Regular cardiac myocyte (primary cell): ENCODE measurements around the gene PSME3. TPM values are rescaled to one million over a fixed set of nuclear protein-coding genes. Genes with fewer than 3 reads are reported as not detected.

Experiments
- total RNA-seq: library from RNA; depleted of rRNA; stranded (reverse); fragments of >200 nt; gene quantifications from 2 replicates; pipeline ENCODE4 v1.2.3, GENCODE V29; 2014

PSME3 gene, protein sequence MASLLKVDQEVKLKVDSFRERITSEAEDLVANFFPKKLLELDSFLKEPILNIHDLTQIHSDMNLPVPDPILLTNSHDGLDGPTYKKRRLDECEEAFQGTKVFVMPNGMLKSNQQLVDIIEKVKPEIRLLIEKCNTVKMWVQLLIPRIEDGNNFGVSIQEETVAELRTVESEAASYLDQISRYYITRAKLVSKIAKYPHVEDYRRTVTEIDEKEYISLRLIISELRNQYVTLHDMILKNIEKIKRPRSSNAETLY
- 51.3 and 131 TPM in 2 replicates for total RNA-seq

DNA sequence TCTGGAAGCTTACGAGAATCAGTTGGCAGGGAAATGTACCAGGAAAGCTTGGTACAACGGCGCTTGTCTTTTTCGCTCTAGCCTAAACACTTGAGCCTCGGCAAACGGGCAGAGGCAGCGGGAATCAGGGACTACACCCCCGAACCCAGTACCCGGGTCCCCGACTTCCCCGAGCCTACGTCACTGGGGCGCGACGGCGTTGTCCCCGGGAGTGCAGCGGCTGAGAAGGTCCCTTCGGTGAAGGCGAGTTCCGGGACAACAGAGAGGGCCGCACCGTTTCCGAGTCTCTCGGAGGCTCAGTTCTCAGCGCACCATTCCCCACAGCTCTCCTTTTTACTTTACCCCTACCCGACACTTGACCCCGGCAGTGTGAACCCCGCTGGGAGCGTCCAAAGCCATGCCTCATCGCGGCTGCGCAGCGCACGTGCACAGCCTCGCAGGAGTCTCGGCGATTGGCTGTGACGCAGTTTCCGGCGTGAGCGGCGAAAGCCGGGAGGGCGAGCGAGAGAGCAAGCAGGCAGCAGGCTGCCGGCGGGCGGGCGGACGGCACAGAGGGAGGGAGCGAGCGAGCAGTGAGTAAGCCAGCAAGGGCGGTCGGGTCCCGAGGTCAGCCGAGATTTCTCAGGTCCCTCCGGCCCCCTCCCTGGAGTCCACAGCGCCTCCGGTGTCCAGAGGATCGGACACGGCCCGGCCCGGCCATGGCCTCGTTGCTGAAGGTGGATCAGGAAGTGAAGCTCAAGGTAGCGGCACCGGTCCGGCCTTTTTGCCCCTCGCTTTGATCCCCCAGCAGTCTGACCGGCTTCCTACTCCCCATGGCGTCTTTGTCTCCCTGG, at the start of gene PSME3:
TSS of gene PSME3 (plus strand) at position 464 of the 833 bp plus-strand sequence. CDS start at position 699, 235 bp downstream.

DNA sequence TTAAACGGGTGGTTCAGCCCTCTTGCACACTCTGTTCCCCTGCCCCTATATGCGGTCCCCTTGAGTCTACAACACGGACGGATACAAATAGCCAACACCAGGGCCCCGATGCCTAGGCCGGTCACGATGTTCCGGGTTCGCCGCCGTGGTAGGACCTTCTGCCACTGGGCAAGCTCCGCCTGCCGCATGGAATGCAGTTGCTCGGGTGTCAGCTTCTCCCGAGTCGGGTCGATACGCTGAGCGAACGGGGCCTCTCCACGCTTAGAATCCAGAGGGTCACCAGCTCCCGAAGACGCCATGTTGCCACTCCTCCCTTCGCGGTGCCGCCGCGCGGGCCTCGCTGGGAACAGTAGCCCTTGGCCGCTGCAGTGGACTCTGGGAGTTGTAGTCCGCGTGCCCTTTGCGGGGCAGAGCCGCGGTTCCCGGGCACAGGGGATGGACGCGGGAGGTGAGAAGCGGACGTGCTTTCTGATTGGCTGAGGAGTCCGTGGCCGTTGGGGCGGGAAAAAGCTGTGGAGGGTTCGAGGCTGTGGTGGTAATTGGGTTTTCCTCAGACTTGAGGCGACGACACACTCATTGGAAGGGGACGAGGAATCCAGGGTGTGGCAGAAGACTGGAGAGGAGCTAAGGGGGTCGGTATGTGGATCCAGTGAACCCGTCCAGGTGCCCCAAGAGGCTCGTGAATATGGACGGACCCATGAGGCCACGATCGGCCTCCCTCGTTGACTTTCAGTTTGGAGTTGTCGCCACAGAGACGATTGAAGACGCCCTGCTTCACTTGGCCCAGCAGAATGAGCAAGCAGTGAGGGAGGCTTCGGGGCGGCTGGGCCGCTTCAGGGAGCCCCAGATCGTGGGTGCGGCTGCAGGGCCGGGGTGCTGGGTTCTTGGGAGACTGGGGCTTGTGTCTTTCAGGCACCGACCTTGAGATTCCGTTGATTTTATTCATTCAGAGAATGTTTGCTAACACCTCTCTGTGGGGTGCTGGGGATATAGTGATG, 34.5 kb upstream of the PSME3 start, which contains the start of the genes CNTD1 and COA3:
TSS of gene CNTD1 (plus strand) at position 479 of the 998 bp plus-strand sequence. CDS start at position 686, 207 bp downstream.
TSS of gene COA3 (minus strand) at position 322 of the 998 bp plus-strand sequence. CDS start at position 299, 23 bp downstream.

DNA sequence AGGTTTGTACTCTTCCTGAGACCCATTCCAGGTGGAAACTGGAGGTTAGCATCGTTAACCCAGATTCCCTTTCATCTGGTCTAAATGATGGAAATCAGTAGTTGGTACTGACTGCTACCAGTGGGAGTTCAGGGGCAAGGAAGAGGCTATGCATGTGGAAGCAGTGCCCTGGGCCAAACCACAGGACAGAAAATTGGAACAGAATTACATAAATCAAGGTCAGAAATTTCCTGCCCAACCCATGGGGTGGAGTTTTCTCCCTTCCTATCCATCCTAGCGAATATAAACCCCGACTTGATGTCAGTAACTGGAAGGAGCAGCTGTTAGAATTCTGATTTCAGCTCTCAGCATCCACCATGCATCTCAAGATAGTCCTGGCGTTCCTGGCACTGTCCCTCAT, 11.1 kb downstream of the PSME3 start, which contains the start of gene AOC2:
TSS of gene AOC2 (plus strand) at position 310 of the 400 bp plus-strand sequence. CDS start at position 357, 47 bp downstream.

DNA sequence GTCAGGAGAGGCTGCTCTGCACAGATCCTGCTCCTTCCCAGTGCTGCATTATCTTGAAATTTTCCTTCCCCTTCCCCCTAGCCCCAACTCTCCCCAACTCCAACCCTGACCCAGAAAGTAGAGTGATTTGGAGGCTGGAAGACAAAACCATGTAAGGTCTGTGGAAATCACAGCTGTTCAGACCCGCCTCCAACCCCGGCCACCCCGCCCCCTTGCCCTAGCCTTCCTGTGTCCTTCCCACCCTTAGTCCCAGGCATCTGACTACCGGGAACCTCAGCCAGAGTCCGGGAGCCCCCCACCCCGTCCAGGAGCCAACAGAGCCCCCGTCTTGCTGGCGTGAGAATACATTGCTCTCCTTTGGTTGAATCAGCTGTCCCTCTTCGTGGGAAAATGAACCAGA, 17.8 kb downstream of the PSME3 start, which contains the start of gene AOC3:
TSS of gene AOC3 (plus strand) at position 246 of the 400 bp plus-strand sequence. CDS start at position 391, 145 bp downstream.

Other genes starting within 250 kb of the PSME3 start
- gene RETREG3, start 224.0 kb upstream of the PSME3 start, total RNA-seq, result 73.0 and 74.8 TPM in 2 replicates
- 20.3 and 42.2 TPM in 2 replicates for gene TUBG1, start 223.7 kb upstream of the PSME3 start, total RNA-seq
- gene TUBG2, start 174.1 kb upstream of the PSME3 start, total RNA-seq, result 4.8 and 11.6 TPM in 2 replicates
- 10.7 and 11.6 TPM in 2 replicates for gene PLEKHH3, start 156.4 kb upstream of the PSME3 start, total RNA-seq
- gene CCR10, start 151.6 kb upstream of the PSME3 start, total RNA-seq, result 3.6 and 6.8 TPM in 2 replicates
- gene CNTNAP1, start 150.9 kb upstream of the PSME3 start, total RNA-seq, result 15.0 and 20.6 TPM in 2 replicates
- gene EZH1, start 88.4 kb upstream of the PSME3 start, total RNA-seq, result 7.7 and 20.0 TPM in 2 replicates
- under 0.01 and 0.58 TPM in 2 replicates for gene RAMP2, start 72.2 kb upstream of the PSME3 start, total RNA-seq
- 65.7 and 92.6 TPM in 2 replicates for gene VPS25, start 59.9 kb upstream of the PSME3 start, total RNA-seq
- gene WNK4, start 52.8 kb upstream of the PSME3 start, total RNA-seq, result 3.5 and 4.5 TPM in 2 replicates
- 48.8 and 70.4 TPM in 2 replicates for gene COA3, start 34.7 kb upstream of the PSME3 start, total RNA-seq
- gene CNTD1, start 34.5 kb upstream of the PSME3 start, total RNA-seq, result under 0.01 and 0.19 TPM in 2 replicates
- gene BECN1, start 9.1 kb upstream of the PSME3 start, total RNA-seq, result 123 and 167 TPM in 2 replicates
- gene AOC2, start 11.2 kb downstream of the PSME3 start, total RNA-seq, result 0.28 and 0.38 TPM in 2 replicates
- under 0.01 and 2.0 TPM in 2 replicates for gene AOC3, start 17.8 kb downstream of the PSME3 start, total RNA-seq
- not detected in 2 replicates for gene G6PC1, start 67.4 kb downstream of the PSME3 start, total RNA-seq
- 21.4 and 42.8 TPM in 2 replicates for gene AARSD1, start 131.1 kb downstream of the PSME3 start, total RNA-seq
- 0.28 and 0.58 TPM in 2 replicates for gene PTGES3L, start 146.7 kb downstream of the PSME3 start, total RNA-seq
- 13.2 and 14.6 TPM in 2 replicates for gene RUNDC1, start 147.2 kb downstream of the PSME3 start, total RNA-seq
- gene RPL27, start 165.0 kb downstream of the PSME3 start, total RNA-seq, result 1,034 and 1,254 TPM in 2 replicates
- gene IFI35, start 173.4 kb downstream of the PSME3 start, total RNA-seq, result 16.7 and 20.6 TPM in 2 replicates
- gene VAT1, start 189.0 kb downstream of the PSME3 start, total RNA-seq, result 115 and 147 TPM in 2 replicates
- 0.19 and 0.28 TPM in 2 replicates for gene RND2, start 191.8 kb downstream of the PSME3 start, total RNA-seq